Measurements from ENCODE around the gene TMSB4X.

GRCh38 chrX:12993826-12994225 lies 18.9 kb downstream of the TMSB4X start:
- TF ChIP-seq SUZ12 (IDR thresholded peaks at IDR 0.05; ENCODE audit: extremely low read depth, insufficient read depth, insufficient read length): no peak
- TF ChIP-seq ZNF274 (IDR thresholded peaks at IDR 0.05; ENCODE audit: low read depth, low read length): no peak

Data from NT2/D1 (cell line).